T-helper 9 cell (primary cell): Measurements from ENCODE around the gene HOXC13.

Source experiments
- DNase-seq: peaks from one replicate; pipeline ENCODE4 v3.0.0-alpha.2; 2020

HOXC13 gene

DNA sequence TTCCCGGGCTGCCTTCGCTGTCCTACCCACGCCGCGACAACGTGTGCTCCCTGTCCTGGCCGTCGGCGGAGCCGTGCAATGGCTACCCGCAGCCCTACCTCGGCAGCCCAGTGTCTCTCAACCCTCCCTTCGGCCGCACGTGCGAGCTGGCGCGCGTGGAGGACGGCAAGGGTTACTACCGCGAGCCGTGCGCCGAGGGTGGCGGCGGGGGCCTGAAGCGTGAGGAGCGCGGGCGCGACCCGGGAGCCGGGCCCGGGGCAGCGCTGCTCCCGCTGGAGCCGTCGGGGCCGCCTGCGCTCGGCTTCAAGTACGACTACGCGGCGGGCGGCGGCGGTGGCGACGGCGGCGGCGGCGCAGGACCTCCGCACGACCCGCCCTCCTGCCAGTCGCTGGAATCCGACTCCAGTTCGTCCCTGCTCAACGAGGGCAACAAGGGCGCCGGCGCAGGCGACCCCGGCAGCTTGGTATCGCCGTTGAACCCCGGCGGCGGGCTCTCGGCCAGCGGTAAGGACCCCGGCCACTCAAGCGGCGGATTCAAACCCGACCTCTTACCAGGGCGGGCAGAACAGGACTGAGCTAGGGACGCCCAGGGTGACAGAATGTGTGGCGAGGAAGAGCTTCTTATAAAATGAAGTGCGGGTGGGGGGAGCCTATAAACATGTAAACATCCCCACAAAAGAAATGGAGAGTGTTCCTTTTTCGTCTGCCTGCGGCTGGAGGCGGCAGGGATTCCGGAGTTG is 16.6 kb downstream of the HOXC13 start:
- DNase-seq: no peak

- no peak for DNase-seq
These were observed 17.2 kb downstream of the HOXC13 start for GRCh38 chr12:53955776-53956250.

DNA sequence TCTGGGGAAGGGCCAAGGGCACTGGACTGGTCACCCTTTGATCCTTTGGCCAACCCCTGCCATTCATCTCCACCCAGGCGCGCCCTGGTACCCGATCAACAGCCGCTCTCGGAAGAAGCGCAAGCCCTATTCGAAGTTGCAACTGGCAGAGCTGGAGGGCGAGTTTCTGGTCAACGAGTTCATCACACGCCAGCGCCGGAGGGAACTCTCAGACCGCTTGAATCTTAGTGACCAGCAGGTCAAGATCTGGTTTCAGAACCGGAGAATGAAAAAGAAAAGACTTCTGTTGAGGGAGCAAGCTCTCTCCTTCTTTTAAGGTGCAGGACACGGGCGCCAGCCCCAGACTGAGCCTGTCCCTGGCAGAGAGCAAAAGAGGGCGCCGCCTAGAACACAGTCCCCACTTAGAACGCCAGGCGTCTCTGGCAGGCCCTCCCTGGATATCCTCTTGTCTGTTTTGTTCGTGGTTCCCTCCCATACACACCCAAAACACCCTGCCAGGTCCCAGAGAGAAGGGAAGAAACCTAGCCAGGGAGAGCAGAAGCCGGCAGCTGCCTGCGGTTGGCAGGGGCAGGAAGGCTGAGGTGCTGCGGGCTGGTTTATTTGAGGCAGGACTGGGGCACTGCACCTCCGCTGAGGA is 17.7 kb downstream of the HOXC13 start:
- DNase-seq: no peak

- DNase-seq: no peak
These were observed 18.4 kb downstream of the HOXC13 start for GRCh38 chr12:53956914-53957536.

GRCh38 chr12:53958128-53958527 is 19.5 kb downstream of the HOXC13 start:
- no peak for DNase-seq

DNA sequence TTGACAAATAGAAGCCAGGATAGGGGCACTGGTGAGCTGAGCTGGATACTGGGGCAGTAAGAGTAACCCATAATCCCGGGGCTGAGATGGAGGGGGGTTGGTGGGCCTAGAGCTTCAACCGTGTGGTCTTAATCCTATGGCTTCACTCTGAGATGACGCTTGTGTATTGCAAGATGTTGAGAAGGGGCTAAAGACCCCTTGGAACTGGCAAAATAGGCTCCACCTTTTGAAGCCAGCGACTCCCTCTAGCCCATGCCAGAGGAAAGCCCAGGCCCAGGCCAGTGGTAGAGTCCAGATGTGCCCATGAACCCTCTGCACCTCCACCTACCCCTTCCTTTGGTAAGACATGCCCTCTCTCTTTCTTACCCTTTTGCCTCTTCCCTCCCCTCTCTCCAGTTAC is 20.7 kb downstream of the HOXC13 start:
- DNase-seq: no peak

- DNase-seq: no peak
These were observed 21.8 kb downstream of the HOXC13 start for GRCh38 chr12:53960187-53961024.

DNA sequence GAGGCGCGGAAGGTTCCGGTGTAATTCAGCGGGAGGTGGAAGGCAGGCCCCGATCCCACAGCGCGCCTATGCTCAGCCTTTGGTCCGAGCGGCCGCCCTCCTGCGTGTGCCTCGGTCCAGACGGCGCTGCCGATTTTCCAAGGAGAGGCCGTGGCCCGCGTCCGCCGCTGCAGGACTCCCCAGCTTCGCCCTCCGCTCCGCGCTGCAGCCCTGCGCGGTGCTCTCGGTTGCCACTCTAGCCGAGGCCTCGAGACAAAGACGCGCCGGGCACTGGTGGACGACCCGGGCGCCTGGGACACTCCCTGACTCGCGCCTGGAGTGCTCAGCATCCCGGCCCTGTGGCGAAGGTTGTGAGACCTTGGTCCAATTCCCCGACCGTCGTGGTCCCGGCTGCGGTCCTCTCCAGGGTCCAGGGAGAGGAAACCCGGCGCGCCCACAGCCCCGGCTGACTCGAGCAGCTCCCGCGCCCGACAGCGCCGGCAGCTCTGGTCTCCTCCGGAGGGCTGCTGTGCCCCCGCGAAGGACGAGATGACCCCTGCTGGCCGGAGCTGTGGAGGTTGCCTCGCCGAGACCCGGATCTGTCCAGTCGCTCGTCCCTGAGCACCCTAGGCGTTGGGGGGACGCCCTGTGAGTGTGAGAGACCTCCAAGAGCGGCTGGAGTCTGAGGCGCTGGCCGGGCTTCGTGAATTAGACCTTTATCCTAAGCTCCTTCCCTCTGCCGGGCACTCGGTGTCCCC is 22.6 kb downstream of the HOXC13 start:
- no peak for DNase-seq

DNA sequence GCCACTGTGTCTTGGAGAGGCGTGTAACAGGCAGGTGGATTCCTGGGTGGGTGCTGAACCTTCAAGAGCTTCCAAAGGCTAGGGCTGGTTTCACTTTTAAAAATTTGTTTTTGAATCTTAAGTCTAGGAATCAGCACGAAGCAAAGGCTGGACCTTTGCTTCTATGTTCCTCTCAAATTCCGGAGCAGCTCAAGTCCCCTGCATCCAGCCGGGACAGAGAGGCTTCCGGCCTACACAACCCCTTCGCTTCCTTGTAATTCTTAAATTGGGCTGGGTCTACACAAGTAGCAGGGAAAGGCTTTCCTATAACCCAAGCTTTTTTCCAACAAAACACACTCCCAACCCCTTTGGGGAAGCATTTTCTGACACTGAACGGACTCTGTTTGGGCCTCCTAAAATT is 24.4 kb downstream of the HOXC13 start:
- DNase-seq: no peak

DNA sequence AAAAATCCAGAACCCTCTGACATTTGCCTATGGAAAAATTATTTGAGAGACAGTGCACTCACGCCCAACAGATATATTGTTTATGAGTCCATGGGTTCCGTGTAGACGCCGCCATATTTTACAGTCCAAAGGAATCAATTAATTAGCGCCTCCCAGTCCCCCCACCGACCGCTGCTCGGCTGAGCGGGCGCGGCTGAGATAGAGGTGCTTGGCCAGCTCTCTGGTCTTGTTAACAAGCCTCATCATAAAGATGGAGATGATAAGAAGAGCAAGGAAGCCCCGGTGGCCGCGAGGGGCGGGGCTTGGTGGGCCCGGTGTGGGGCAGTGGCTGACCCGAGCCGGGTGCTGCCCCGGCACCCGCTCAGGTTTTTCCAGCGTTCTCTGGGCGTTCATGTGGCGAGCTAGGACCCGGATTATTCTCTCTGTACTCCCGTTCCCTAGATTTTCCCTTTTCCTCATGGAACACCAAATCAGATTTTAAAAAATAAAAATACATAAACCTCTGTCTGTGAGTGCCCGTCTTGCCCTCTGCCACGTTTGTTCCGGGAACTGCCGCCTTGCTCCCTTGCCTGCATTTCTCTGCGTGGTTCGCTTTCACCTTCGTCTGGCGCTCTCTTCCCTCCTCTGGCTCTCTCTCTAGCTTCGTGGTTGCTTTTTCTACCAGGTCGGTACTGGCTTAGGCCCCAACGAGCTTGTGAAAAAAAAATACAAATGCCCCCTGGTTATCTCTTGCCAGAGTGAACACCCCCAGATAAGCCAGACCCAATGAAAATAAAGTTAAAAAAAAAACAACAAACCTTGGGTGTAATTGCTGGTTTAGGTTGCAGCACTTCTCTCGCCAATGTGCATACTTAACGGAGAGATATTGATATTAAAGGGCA is 25.0 kb downstream of the HOXC13 start:
- no peak for DNase-seq

DNA sequence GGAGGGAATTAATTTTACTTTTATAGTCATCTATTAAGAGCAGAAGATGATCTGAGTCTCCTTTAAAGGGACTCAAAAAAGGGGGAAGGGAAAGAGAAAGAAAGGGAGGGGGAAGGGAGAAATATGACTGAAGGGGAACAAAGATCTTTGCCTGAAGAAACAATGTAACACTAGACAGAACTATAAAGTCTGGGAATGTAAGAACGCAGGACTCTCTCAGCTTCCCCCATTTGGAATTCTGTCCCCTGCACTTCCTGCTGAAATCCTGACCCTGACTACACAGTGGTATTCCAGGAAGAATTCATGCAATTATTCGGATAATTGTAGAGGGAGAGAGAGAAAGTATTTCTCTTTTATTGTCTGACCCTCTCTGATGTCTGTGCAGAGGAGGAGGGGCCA is 25.7 kb downstream of the HOXC13 start:
- no peak for DNase-seq

- DNase-seq: no peak
These were observed 26.9 kb downstream of the HOXC13 start for GRCh38 chr12:53965281-53966084.

- DNase-seq: no peak
These were observed 27.4 kb downstream of the HOXC13 start for GRCh38 chr12:53966085-53966384.

DNA sequence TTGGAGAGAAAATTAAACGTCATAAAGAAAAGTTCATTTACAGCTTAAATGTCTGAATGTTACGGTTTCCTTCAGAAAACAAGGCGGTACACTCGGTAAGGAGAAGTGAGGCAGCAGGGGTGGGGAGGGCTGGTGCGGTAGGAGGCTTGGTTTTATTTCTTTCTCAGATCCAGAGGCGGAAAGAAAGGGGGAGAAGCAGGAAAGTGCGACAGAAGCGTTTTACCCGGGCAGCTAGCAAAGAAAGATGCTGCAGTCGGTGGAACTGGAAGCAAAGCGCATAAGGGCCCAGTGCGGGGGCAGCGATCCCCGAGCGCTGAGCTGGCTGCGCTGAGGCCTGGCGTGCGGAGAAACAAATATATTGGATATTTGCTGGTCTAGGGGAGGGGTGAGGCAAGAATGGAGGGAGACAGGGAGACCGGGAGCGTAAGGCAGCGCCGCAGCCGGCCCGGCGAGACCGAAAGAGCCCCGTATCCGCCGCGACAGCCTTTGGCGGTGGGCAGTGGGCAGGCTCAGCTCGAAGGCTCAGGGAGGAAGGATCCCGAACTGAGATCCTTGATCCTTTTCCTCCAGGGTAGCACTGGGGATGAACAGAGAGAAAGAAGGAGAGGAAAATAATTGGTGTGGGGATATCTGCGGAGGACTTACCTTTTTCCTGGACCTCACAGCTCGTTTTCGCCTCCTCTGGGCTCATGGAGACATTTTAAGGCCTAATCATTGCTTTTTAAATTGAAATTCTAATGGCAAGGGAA is 27.9 kb downstream of the HOXC13 start:
- no peak for DNase-seq

- no peak for DNase-seq
These were observed 28.8 kb downstream of the HOXC13 start for GRCh38 chr12:53967421-53967925.

GRCh38 chr12:53968214-53969127 is 29.8 kb downstream of the HOXC13 start:
- no peak for DNase-seq

- DNase-seq: no peak
These were observed 31.1 kb downstream of the HOXC13 start for GRCh38 chr12:53969588-53970259.

GRCh38 chr12:53970451-53970850 is 31.8 kb downstream of the HOXC13 start:
- DNase-seq: no peak
